ENCODE results near the gene C16orf82. TPM values are rescaled to one million over a fixed set of nuclear protein-coding genes. Genes with fewer than 3 reads are reported as not detected.

Gene C16orf82
- total RNA-seq, 4 donors from 2014 or later, result not detected

- Histone ChIP-seq H3K9me3 (no peaks in the 10 kb centered on the region), H3K4me3 (no peak overlapping the region), H3K4me1 (no peaks in the 10 kb centered on the region), H3K27me3 (no peaks in the 10 kb centered on the region), H3K27ac (no peak overlapping the region), H3K36me3 (no peaks in the 10 kb centered on the region)
- DNase-seq (no peak), ATAC-seq (no peak)
- in situ Hi-C loops (cut with MboI; ENCODE audit: low sequenced_read_pairs in 4 of 4), result no loop called here
- TF ChIP-seq POLR2A (IDR thresholded peaks at IDR 0.05) (no peak), CTCF (IDR thresholded peaks at IDR 0.05 in 4 of 5, conservative IDR thresholded peaks at IDR 0.05 in 1 of 5) (no peak)
- intact Hi-C loops (cut with DNase I; ENCODE audit: low total_unique reads), result no loop called here
These were observed 19.7 kb upstream of the C16orf82 start for GRCh38 chr16:27046958-27047518.

- Histone ChIP-seq H3K27me3 (no peaks in the 10 kb centered on the region), H3K9me3 (no peaks in the 10 kb centered on the region), H3K4me1 (no peaks in the 10 kb centered on the region), H3K27ac (no peak overlapping the region), H3K4me3 (no peak overlapping the region), H3K36me3 (no peaks in the 10 kb centered on the region)
- in situ Hi-C loops (cut with MboI; ENCODE audit: low sequenced_read_pairs in 4 of 4) (no loop called here), intact Hi-C loops (cut with DNase I; ENCODE audit: low total_unique reads) (no loop called here)
- TF ChIP-seq CTCF (IDR thresholded peaks at IDR 0.05 in 4 of 5, conservative IDR thresholded peaks at IDR 0.05 in 1 of 5), result no peak
- TF ChIP-seq POLR2A (IDR thresholded peaks at IDR 0.05), result no peak
- ATAC-seq (no peak), DNase-seq (no peak)
These were observed 18.4 kb upstream of the C16orf82 start for GRCh38 chr16:27048316-27048715.

- in situ Hi-C loops (cut with MboI; ENCODE audit: low sequenced_read_pairs in 4 of 4), result no loop called here
- no peak for TF ChIP-seq CTCF (IDR thresholded peaks at IDR 0.05 in 4 of 5, conservative IDR thresholded peaks at IDR 0.05 in 1 of 5)
- no peak for TF ChIP-seq POLR2A (IDR thresholded peaks at IDR 0.05)
These were observed 17.6 kb upstream of the C16orf82 start for GRCh38 chr16:27049117-27049516.

GRCh38 chr16:27052007-27052406, 14.7 kb upstream of the C16orf82 start:
- H3K27ac ChIP-seq, result no peak overlapping the region
- no peaks in the 10 kb centered on the region for H3K27me3 ChIP-seq
- no peak overlapping the region for H3K4me3 ChIP-seq
- intact Hi-C loops (cut with DNase I; ENCODE audit: low total_unique reads) (no loop called here), in situ Hi-C loops (cut with MboI; ENCODE audit: low sequenced_read_pairs in 4 of 4) (no loop called here)
- no peaks in the 10 kb centered on the region for H3K4me1 ChIP-seq
- no peak for TF ChIP-seq CTCF (IDR thresholded peaks at IDR 0.05 in 4 of 5, conservative IDR thresholded peaks at IDR 0.05 in 1 of 5)
- TF ChIP-seq POLR2A (IDR thresholded peaks at IDR 0.05), result no peak
- ATAC-seq, result no peak
- H3K36me3 ChIP-seq, result no peaks in the 10 kb centered on the region
- H3K9me3 ChIP-seq, result no peaks in the 10 kb centered on the region
- DNase-seq, result no peak

More at GRCh38 chr16:27049117-27049516, 17.6 kb upstream of the C16orf82 start:
- H3K4me3 ChIP-seq, result no peak overlapping the region
- no peaks in the 10 kb centered on the region for H3K4me1 ChIP-seq
- DNase-seq (no peak), ATAC-seq (no peak)
- no peaks in the 10 kb centered on the region for H3K27me3 ChIP-seq
- intact Hi-C loops (cut with DNase I; ENCODE audit: low total_unique reads), result no loop called here
- no peaks in the 10 kb centered on the region for H3K9me3 ChIP-seq
- H3K27ac ChIP-seq, result no peak overlapping the region
- no peaks in the 10 kb centered on the region for H3K36me3 ChIP-seq

GRCh38 chr16:27053996-27054395, 12.7 kb upstream of the C16orf82 start:
- no peaks in the 10 kb centered on the region for H3K27me3 ChIP-seq
- ATAC-seq, result no peak
- in situ Hi-C loops (cut with MboI; ENCODE audit: low sequenced_read_pairs in 4 of 4) (no loop called here), intact Hi-C loops (cut with DNase I; ENCODE audit: low total_unique reads) (no loop called here)
- H3K9me3 ChIP-seq, result no peaks in the 10 kb centered on the region
- no peak for DNase-seq
- no peaks in the 10 kb centered on the region for H3K4me1 ChIP-seq
- no peak overlapping the region for H3K27ac ChIP-seq
- TF ChIP-seq CTCF (IDR thresholded peaks at IDR 0.05 in 4 of 5, conservative IDR thresholded peaks at IDR 0.05 in 1 of 5) (no peak), POLR2A (IDR thresholded peaks at IDR 0.05) (no peak)
- no peaks in the 10 kb centered on the region for H3K36me3 ChIP-seq
- no peak overlapping the region for H3K4me3 ChIP-seq

Data from gastrocnemius medialis (tissue), 4 donors.